Measurements from ENCODE around the gene INO80.

Gene INO80

GRCh38 chr15:41047474-41047873 is 68.6 kb downstream of the INO80 start:
- DNase-seq = no peak

GRCh38 chr15:41043276-41043951 is 72.7 kb downstream of the INO80 start:
- peak; percentile 81 for DNase-seq

GRCh38 chr15:41042851-41043250 is 73.2 kb downstream of the INO80 start:
- DNase-seq = no peak

GRCh38 chr15:41039121-41039520 is 77.0 kb downstream of the INO80 start:
- DNase-seq = no peak

DNA sequence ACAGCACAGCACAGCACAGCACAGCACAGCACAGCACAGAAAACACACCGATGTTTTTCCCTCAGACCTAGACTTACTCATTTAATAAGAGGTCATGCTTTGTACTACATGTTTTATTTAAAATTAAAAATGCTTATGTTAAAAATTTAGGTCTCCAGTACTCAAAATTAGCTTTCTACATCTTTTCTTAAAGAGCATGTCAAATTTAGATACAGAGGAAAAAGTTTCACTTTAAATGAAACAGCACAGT is 84.1 kb downstream of the INO80 start:
- DNase-seq = no peak

DNA sequence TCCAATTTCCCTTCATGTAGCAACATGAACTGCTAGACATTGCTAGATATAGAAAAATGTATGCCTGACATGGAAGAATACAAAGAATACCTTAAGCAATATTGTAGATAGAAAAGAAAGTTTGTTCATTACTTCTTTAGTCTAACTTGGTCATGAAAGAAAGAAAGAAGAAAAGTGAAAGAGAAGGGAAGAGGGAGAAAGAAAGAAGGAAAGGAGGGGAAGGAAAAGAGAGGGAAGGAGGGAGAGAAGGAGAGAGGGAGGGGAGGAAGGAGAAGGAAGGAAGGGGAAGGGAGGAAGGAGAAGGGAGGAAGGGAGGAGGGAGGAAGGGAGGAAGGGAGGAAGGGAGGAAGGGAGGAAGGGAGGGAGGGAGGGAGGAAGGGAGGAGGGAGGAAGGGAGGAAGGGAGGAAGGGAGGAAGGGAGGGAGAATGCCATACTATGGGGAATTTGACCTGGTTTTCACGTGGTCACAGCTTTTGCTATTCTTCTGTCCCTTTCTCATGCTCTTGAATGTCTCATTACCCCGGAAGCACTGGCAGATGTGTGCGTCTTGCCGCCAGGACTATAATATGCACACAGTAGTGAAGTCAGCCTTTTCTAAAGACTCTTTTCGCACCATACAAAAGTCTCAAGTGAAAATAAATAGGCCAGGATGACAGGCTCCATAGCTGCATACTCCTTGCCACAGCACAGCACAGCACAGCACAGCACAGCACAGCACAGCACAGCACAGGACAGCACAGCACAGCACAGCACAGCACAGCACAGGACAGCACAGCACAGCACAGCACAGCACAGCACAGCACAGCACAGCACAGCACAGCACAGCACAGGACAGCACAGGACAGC is 84.6 kb downstream of the INO80 start:
- DNase-seq = peak; percentile 12

DNA sequence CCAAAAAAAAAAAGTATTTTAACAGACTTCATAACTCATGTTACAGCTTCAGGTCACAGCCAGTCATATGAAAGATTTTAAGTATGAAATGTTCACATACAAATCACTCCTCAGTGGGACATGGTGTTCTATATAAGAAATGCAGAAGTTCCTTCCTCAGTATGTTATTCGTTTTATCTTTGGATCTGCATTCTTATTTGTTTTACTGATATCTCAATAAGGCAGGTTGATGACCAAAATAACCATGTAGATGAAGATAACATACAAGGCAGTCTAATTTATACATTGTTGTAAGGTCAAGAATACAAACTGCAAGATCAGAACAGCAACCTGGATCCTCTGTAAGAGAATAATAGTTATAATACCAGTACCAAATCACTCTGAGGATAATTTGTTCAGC is 87.2 kb downstream of the INO80 start:
- no peak for DNase-seq

DNA sequence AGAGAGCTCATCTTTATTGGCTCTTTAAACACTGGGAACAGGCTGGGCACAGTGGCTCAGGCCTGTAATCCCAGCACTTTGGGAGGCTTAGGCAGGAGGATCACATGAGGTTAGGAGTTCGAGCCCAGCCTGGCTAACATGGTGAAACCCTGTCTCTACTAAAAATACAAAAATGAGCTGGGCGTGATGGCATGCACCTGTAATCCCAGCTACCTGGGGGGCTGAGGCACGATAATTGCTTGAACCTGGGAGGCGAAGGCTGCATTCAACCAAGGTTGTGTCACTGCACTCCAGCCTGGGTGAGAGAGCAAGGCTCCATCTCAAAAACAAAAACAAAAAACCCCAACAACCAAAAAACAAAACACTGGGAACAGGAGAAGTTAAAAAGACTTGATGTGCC is 90.7 kb downstream of the INO80 start:
- no peak for DNase-seq

DNA sequence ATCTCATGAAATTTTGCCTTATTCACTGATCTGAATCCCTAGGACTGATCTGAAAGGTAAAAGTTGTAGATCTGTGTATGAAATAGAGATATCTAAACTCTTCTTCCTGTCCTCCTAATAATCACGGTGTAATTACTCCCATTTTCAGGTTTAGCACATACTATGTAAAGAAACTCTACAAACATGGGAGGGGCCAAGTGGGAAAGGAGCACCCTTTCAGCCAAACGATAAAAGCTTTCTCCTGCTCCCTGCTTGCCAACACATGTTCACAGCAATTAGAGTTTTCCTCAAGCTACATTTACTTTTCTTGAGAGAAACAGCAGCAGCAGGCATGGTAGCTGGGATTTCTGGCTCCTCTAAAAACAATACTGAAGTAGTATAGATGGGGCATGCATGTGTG is 91.2 kb downstream of the INO80 start:
- DNase-seq = no peak

DNA sequence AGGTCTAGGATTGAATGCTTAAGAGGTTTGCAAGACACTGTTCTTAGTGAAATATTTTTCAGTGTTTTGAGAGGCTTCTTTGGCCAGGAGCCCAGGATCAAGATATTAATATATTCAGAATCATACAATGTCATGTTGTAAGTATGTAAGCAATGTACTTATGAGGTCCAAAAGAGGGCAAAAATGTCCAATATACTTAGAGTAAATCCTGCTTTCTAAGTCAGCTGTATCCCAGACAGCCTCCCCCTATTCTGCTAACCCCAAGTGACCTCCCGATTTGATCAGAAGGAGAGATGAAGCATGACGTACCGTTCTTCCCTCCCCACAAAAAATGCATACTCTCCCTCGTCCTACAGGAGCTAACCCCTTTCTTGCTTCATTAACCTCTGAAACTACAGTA is 91.9 kb downstream of the INO80 start:
- peak; percentile 96 for DNase-seq

- peak; percentile 60 for DNase-seq
Observed at GRCh38 chr15:41022487-41023090, 93.5 kb downstream of the INO80 start.

DNA sequence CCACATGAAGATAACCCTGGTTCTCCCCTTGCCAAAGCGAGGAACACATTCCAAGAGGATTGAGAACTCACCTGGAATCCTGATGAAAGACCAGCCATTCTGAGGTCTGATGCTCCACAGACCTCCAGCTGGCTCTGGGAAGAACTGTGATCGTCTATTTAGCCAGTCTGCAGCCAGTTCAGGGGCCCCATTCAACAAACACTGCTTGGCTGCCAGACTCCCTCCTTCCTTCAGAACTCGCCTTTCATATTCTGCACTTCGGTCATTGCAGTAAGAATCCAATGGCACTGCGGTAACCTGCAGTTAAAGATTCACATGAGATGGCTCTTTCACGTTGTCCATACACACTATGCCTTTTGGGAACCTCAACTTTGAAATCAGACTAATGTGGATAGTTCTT is 95.3 kb downstream of the INO80 start:
- DNase-seq = no peak

- DNase-seq = no peak
Observed at GRCh38 chr15:41020311-41020710, 95.8 kb downstream of the INO80 start.

DNA sequence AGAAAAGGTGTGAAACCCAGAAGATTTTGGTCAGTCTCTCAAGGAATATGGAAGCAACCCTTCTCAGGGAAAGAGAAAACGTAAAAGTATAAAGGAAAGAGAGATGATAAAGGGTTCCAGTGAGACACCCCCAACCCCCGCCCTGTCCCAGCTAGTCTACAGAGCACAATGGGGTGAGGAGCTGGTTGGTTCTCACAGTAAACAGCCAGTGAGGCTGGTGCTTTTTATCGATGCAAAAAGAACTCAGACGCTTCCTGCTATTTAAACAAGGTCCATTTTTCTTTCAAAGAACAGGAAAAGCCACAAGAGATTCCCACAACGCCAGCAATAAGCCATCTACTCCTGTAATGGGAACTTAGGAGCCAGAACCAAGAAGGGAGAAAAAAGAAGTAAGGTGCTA is 96.9 kb downstream of the INO80 start:
- DNase-seq = no peak

DNA sequence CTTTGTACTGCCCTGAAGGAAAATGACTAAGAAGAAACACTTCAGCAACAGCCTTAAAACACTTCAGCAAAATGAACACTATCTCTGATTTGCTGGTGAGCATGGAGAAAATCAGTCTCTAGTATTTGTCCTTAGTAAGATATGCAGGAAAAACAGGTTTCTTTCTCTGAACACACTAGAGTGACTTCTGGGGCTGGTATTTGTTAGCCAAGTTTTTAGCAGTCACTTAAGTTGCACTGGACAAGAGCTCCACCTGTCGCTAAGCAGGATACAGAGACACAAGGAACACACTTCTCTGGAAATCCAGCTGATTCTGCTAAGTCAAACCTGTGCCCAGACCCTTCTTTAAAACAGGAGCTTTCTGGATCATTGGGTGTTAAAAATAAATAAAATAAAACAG is 97.5 kb downstream of the INO80 start:
- DNase-seq = no peak

- DNase-seq = no peak
Observed at GRCh38 chr15:41017066-41017735, 98.9 kb downstream of the INO80 start.

GRCh38 chr15:41013691-41014414 is 102.2 kb downstream of the INO80 start:
- DNase-seq = no peak

- no peak for DNase-seq
Observed at GRCh38 chr15:41011055-41011815, 104.8 kb downstream of the INO80 start.

DNA sequence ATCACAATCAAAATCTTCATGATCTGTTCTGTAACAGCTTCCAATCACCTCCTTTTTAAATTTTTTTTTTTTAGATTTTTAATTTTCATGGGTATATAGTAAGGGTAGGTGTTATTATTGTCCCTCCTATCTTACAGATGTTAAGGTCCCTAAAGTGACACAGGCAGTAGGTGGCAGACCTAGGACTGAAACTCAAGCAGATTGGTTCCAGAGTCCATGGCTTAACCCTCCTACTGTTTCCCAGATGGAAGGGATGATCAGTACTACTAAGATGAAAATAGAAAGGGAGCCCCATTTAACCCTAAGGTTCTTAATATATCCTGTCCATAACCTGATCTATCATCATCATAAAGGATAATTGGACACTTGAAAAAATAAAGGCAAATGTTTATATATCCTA is 105.7 kb downstream of the INO80 start:
- no peak for DNase-seq

DNA sequence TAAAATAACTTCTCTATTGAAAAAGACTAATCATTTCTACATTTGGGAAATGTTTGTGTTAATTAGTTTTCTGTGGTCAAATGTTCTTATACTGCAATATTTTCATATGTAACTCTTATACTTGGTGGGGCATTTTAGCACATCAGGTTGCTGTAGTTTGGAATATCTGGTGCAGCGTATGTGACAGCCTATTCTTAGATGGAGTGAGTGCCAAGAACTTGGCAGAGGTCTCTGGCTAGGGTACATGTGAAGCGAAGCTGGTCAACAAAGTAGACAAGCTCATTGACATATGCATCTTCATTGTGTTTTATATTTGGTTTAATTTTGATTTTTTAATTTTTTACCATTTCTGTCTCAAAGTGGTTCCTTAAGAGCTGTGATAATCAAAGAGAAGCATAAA is 109.6 kb downstream of the INO80 start:
- DNase-seq = no peak

DNA sequence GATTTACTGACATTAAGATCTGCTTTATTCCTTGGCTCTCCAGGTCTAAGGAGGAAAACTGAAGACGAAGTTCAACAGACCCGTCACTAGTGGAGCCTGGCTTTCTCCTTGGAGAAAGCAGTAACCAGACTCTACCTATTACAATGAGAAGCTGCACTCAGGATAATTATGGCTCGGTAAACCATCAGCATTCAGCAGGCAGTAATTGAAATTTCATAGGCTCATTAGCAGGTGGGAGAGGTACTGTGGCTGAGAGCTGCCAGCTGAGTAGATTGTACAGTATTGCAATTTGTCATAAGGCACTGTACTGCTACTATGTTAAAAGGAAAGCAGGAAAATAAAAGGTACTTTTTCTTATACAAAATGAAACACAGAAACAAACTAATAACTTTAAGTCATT is 111.6 kb downstream of the INO80 start:
- no peak for DNase-seq

Data from fibroblast of skin of back (primary cell).